CD14-positive monocyte (primary cell): ENCODE results near the gene ADSL. TPM values are rescaled to one million over a fixed set of nuclear protein-coding genes. Genes with fewer than 3 reads are reported as not detected.

Experiments used
- DNase-seq, 3 donors: peaks; one replicate each; pipeline ENCODE4 v3.0.0-alpha.2; 2011 to 2022
- H2AFZ ChIP-seq: 2 replicates; pipeline ENCODE4 v1.6.0; 2012; ENCODE audit warnings: mild to moderate bottlenecking, low read depth, low read length, inconsistent platforms; ENCODE audit not compliant: insufficient read depth, poor library complexity, severe bottlenecking
- H3K27ac ChIP-seq, 2 donors: 1 replicate in 1 of 2; 2 replicates in 1 of 2; pipeline ENCODE4 v1.5.1; 2012 to 2013; ENCODE audit warnings: low read length in 2 of 2, control low read depth in 1 of 2, inconsistent platforms in 1 of 2, low read depth in 1 of 2, mild to moderate bottlenecking in 1 of 2
- H3K27me3 ChIP-seq, 2 donors: one replicate each; pipeline versions ENCODE4 v1.6.0 to v1.6.1; 2011 to 2013; ENCODE audit warnings: low read length in 2 of 2; ENCODE audit not compliant: control insufficient read depth in 2 of 2, insufficient read depth in 2 of 2
- H3K36me3 ChIP-seq, 2 donors: replicated peaks in 1 of 2; 1 replicate in 1 of 2; 2 replicates in 1 of 2; pipeline versions ENCODE4 v1.5.1 to v1.6.1; 2012 to 2013; ENCODE audit warnings: low read length in 2 of 2, control low read depth in 1 of 2, inconsistent platforms in 1 of 2, mild to moderate bottlenecking in 1 of 2; ENCODE audit not compliant: insufficient read depth in 2 of 2, control insufficient read depth in 1 of 2
- H3K4me1 ChIP-seq, 2 donors: 1 replicate in 1 of 2; 2 replicates in 1 of 2; pipeline versions ENCODE4 v1.5.1 to v1.6.1; 2012 to 2013; ENCODE audit warnings: low read length in 2 of 2, control low read depth in 1 of 2, inconsistent platforms in 1 of 2, mild to moderate bottlenecking in 1 of 2, moderate library complexity in 1 of 2; ENCODE audit not compliant: insufficient read depth in 2 of 2, control insufficient read depth in 1 of 2
- H3K4me2 ChIP-seq: replicated peaks from 2 replicates; pipeline ENCODE3; 2012; ENCODE audit warnings: low read length, moderate library complexity, mild to moderate bottlenecking; ENCODE audit not compliant: poor library complexity, severe bottlenecking; ENCODE audit errors: extremely low read depth
- H3K4me3 ChIP-seq, 3 experiments: fragments of 200-600 bp in 1 of 3; sonication (generic) in 1 of 3; replicated peaks in 1 of 3; 1 replicate in 2 of 3; 2 replicates in 1 of 3; pipeline ENCODE4 v1.5.1; 2011 to 2013; ENCODE audit warnings: low read length in 3 of 3, mild to moderate bottlenecking in 3 of 3, control low read depth in 2 of 3, low read depth in 2 of 3, inconsistent platforms in 1 of 3, moderate library complexity in 1 of 3
- H3K79me2 ChIP-seq: 2 replicates; pipeline ENCODE4 v1.6.0; 2012; ENCODE audit warnings: mild to moderate bottlenecking, control low read depth, inconsistent platforms, low read length, moderate library complexity; ENCODE audit not compliant: insufficient read depth
- H3K9ac ChIP-seq: 2 replicates; pipeline ENCODE4 v1.6.0; 2017; ENCODE audit warnings: low read length, mild to moderate bottlenecking; ENCODE audit not compliant: insufficient read depth, poor library complexity, severe bottlenecking
- H3K9me3 ChIP-seq, 2 donors: replicated peaks in 1 of 2; 1 replicate in 1 of 2; 2 replicates in 1 of 2; pipeline versions ENCODE4 v1.5.1 to v1.6.1; 2012 to 2013; ENCODE audit warnings: low read length in 2 of 2, control low read depth in 1 of 2; ENCODE audit not compliant: control insufficient read depth in 1 of 2, insufficient read depth in 1 of 2
- H4K20me1 ChIP-seq: 2 replicates; pipeline ENCODE4 v1.6.0; 2012; ENCODE audit warnings: mild to moderate bottlenecking, low read length, control low read depth, moderate library complexity; ENCODE audit not compliant: insufficient read depth
- H3K27ac Mint-ChIP-seq, 7 donors: one replicate each; pipeline ENCODE4 v1.8.0; 2020; ENCODE audit warnings: mild to moderate bottlenecking in 7 of 7, mixed read lengths in 7 of 7, moderate library complexity in 6 of 7, inconsistent platforms in 2 of 7
- H3K27me3 Mint-ChIP-seq, 3 donors: one replicate each; pipeline ENCODE4 v1.8.0; 2021 to 2022; ENCODE audit warnings: low read depth in 3 of 3, mild to moderate bottlenecking in 3 of 3, mixed read lengths in 3 of 3, moderate library complexity in 3 of 3, inconsistent platforms in 1 of 3
- H3K36me3 Mint-ChIP-seq, 2 donors: one replicate each; pipeline ENCODE4 v1.8.0; 2020; ENCODE audit warnings: mixed read lengths in 2 of 2, inconsistent platforms in 1 of 2, mild to moderate bottlenecking in 1 of 2
- H3K4me1 Mint-ChIP-seq: one replicate; pipeline ENCODE4 v1.8.0; 2020; ENCODE audit warnings: mild to moderate bottlenecking, mixed read lengths
- H3K4me3 Mint-ChIP-seq, 2 donors: one replicate each; pipeline ENCODE4 v1.8.0; 2020; ENCODE audit warnings: mild to moderate bottlenecking in 2 of 2, mixed read lengths in 2 of 2, moderate library complexity in 1 of 2
- H3K9me3 Mint-ChIP-seq, 7 donors: one replicate each; pipeline ENCODE4 v1.8.0; 2020 to 2022; ENCODE audit warnings: mixed read lengths in 7 of 7, mild to moderate bottlenecking in 6 of 7, moderate library complexity in 6 of 7, inconsistent platforms in 2 of 7
- CTCF ChIP-seq: fragments of 200-600 bp; IDR thresholded peaks from one replicate; pipeline ENCODE4 v1.8.0; 2022; ENCODE audit warnings: antibody characterized with exemption, mild to moderate bottlenecking
- WGBS: methylation state at CpG from one replicate; pipeline ENCODE4 v1.1.5; 2013; ENCODE audit warnings: missing lambda C conversion rate; ENCODE audit not compliant: insufficient coverage; 5-methylcytosine and 5-hydroxymethylcytosine counted together
- intact Hi-C, 2 donors: fragments of 100-400 bp; cut with micrococcal nuclease; formaldehyde crosslinking; loops; one replicate each; pipeline versions ENCODE4 v1.15.0 to v1.15.1; 2023
- polyA plus RNA-seq, 3 donors: library from polyadenylated mRNA; depleted of rRNA in 1 of 3; unstranded in 2 of 3; stranded (reverse) in 1 of 3; fragments of 300-500 nt in 2 of 3; fragments of >200 nt in 1 of 3; fragmentation: Illumina TruSeq in 2 of 3; gene quantifications; 1 replicate in 2 of 3; 2 replicates in 1 of 3; pipeline ENCODE4 v1.2.3, GENCODE V29; 2012 to 2021

Gene ADSL
- polyA plus RNA-seq, 3 donors, result 56.7 to 82.3 (median 65.1) TPM

- Histone ChIP-seq H3K4me1 (peaks cover 16 to 23% of the 10 kb centered on the region in 2 donors), H3K36me3 (peaks cover 28 to 57% of the 10 kb centered on the region in 2 donors), H3K79me2 (no peaks in the 10 kb centered on the region), H3K27me3 (no peaks in the 10 kb centered on the region), H3K9ac (no peak overlapping the region), H3K4me2 (no peak overlapping the region), H2AFZ (no peak overlapping the region), H3K4me3 (no peak overlapping the region), H3K9me3 (no peaks in the 10 kb centered on the region), H4K20me1 (peaks cover 69% of the 10 kb centered on the region), H3K27ac (no peak overlapping the region)
- H3K36me3 Mint-ChIP-seq, result peaks cover 41 to 60% of the 10 kb centered on the region in 2 donors
- TF ChIP-seq CTCF, result no peak
- H3K4me3 Mint-ChIP-seq, result no peak overlapping the region
- 95% methylated on average over 8 of the region's 8 CpGs for WGBS
- peaks cover 0 to 2% (median 0%) of the 10 kb centered on the region in 7 donors for H3K9me3 Mint-ChIP-seq
- intact Hi-C loops, result no loop called here
- peak overlapping the region in 4 of 7 donors; percentile 21 to 70 (median 44) for H3K27ac Mint-ChIP-seq
- DNase-seq, result no peak
- H3K27me3 Mint-ChIP-seq, result peaks cover 0 to 4% (median 0%) of the 10 kb centered on the region in 3 donors
- peaks cover 36% of the 10 kb centered on the region for H3K4me1 Mint-ChIP-seq
These were observed 55.7 kb downstream of the ADSL start for GRCh38 chr22:40401981-40402406.

GRCh38 chr22:40403141-40403540 is 56.8 kb downstream of the ADSL start:
- H3K27ac ChIP-seq, result no peak overlapping the region
- TF ChIP-seq CTCF, result no peak
- no peak overlapping the region for H3K4me3 Mint-ChIP-seq
- no peaks in the 10 kb centered on the region for H3K27me3 ChIP-seq
- no CpG with 5 or more reads among the region's 3 CpGs for WGBS
- H3K79me2 ChIP-seq, result no peaks in the 10 kb centered on the region
- H2AFZ ChIP-seq, result no peak overlapping the region
- peaks cover 79% of the 10 kb centered on the region for H4K20me1 ChIP-seq
- no peak overlapping the region for H3K4me2 ChIP-seq
- intact Hi-C loops, result no loop called here
- peaks cover 39 to 68% of the 10 kb centered on the region in 2 donors for H3K36me3 ChIP-seq
- peaks cover 0 to 4% (median 0%) of the 10 kb centered on the region in 3 donors for H3K27me3 Mint-ChIP-seq
- peaks cover 0 to 2% (median 0%) of the 10 kb centered on the region in 7 donors for H3K9me3 Mint-ChIP-seq
- no peak for DNase-seq
- H3K27ac Mint-ChIP-seq, result peak overlapping the region in 2 of 7 donors; percentile 24 to 28
- no peaks in the 10 kb centered on the region for H3K9me3 ChIP-seq
- peaks cover 46 to 65% of the 10 kb centered on the region in 2 donors for H3K36me3 Mint-ChIP-seq
- H3K9ac ChIP-seq, result no peak overlapping the region
- peaks cover 32% of the 10 kb centered on the region for H3K4me1 Mint-ChIP-seq
- peaks cover 16 to 23% of the 10 kb centered on the region in 2 donors for H3K4me1 ChIP-seq
- no peak overlapping the region for H3K4me3 ChIP-seq
